H1 (cell line): ENCODE results near the gene FAM53B. TPM values are rescaled to one million over a fixed set of nuclear protein-coding genes. Genes with fewer than 3 reads are reported as not detected.

Experiments
- CTCF ChIA-PET: fragments of 300-600 bp; sonication (Branson Sonifier 250); formaldehyde crosslinking; loops from one replicate; lab custom pipeline; 2021; ENCODE audit not compliant: partially characterized antibody; lab: Charles Lee
- POLR2A ChIA-PET: fragments of 300-600 bp; sonication (Branson Sonifier 250); formaldehyde crosslinking; loops from one replicate; lab custom pipeline; 2021; ENCODE audit warnings: inconsistent platforms; ENCODE audit not compliant: partially characterized antibody; lab: Charles Lee
- DNase-seq, 2 experiments: peaks; one replicate each; pipeline versions ENCODE4 v3.0.0 to v3.0.0-alpha.2; 2010 to 2022; ENCODE audit warnings: low spot score in 2 of 2, low read depth in 1 of 2, mixed read lengths in 1 of 2
- FAIRE-seq: peaks from 2 replicates; lab custom pipeline; 2011; peaks lifted over from hg19 to GRCh38; lab: Jason Lieb, UNC
- H2AFZ ChIP-seq: 2 replicates; pipeline ENCODE4 v1.8.1; 2012; ENCODE audit warnings: low read length, inconsistent platforms
- H2AK5ac ChIP-seq: 2 replicates; pipeline ENCODE4 v1.6.1; 2013; ENCODE audit warnings: low read depth, low read length
- H2BK120ac ChIP-seq: replicated peaks from 2 replicates; pipeline ENCODE3; 2013; ENCODE audit warnings: low read depth, low read length, inconsistent platforms
- H2BK12ac ChIP-seq: 2 replicates; pipeline ENCODE4 v1.6.1; 2013; ENCODE audit warnings: low read depth, low read length
- H2BK15ac ChIP-seq: 2 replicates; pipeline ENCODE4 v1.6.1; 2013; ENCODE audit warnings: low read length
- H2BK20ac ChIP-seq: 2 replicates; pipeline ENCODE4 v1.6.1; 2013; ENCODE audit warnings: low read length
- H2BK5ac ChIP-seq: 2 replicates; pipeline ENCODE4 v1.6.1; 2013; ENCODE audit warnings: low read depth, low read length
- H3K14ac ChIP-seq: 2 replicates; pipeline ENCODE4 v1.6.1; 2013; ENCODE audit warnings: inconsistent platforms; ENCODE audit not compliant: insufficient read length
- H3K18ac ChIP-seq: 2 replicates; pipeline ENCODE4 v1.6.1; 2013; ENCODE audit warnings: low read length; ENCODE audit errors: extremely low read depth
- H3K23ac ChIP-seq: 2 replicates; pipeline ENCODE4 v1.6.1; 2013; ENCODE audit warnings: inconsistent platforms; ENCODE audit not compliant: insufficient read length
- H3K23me2 ChIP-seq: 2 replicates; pipeline ENCODE4 v1.6.1; 2013; ENCODE audit warnings: low read depth, low read length
- H3K27ac ChIP-seq: 2 replicates; pipeline ENCODE4 v1.6.1; 2011; ENCODE audit warnings: low read depth, low read length, inconsistent platforms
- H3K27me3 ChIP-seq, 4 experiments: replicated peaks in 1 of 4; 1 replicate in 1 of 4; 2 replicates in 3 of 4; pipeline versions ENCODE4 v1.6.1 to v1.8.1; 2011 to 2013; ENCODE audit warnings: low read length in 3 of 4, mild to moderate bottlenecking in 3 of 4, inconsistent platforms in 2 of 4, mixed read lengths in 2 of 4, moderate library complexity in 1 of 4; ENCODE audit not compliant: control insufficient read depth in 3 of 4, insufficient read depth in 3 of 4; ENCODE audit errors: extremely low read depth in 1 of 4
- H3K36me3 ChIP-seq, 4 experiments: 2 replicates each; pipeline versions ENCODE4 v1.6.1 to v1.8.1; 2011 to 2013; ENCODE audit warnings: mild to moderate bottlenecking in 4 of 4, low read length in 3 of 4, moderate library complexity in 2 of 4, control low read depth in 1 of 4, inconsistent platforms in 1 of 4; ENCODE audit not compliant: insufficient read depth in 4 of 4, control insufficient read depth in 2 of 4
- H3K4ac ChIP-seq: replicated peaks from 2 replicates; pipeline ENCODE3; 2013; ENCODE audit warnings: low read length, low read depth, mixed read lengths, inconsistent platforms; ENCODE audit not compliant: insufficient read length
- H3K4me1 ChIP-seq, 4 experiments: replicated peaks in 1 of 4; 1 replicate in 1 of 4; 2 replicates in 3 of 4; pipeline versions ENCODE4 v1.6.1 to v1.8.1; 2011 to 2013; ENCODE audit warnings: low read length in 3 of 4, inconsistent platforms in 2 of 4, mixed read lengths in 1 of 4; ENCODE audit not compliant: insufficient read depth in 4 of 4, control insufficient read depth in 3 of 4
- H3K4me2 ChIP-seq, 2 experiments: 2 replicates each; pipeline versions ENCODE4 v1.6.1 to v1.8.1; 2011 to 2013; ENCODE audit warnings: low read depth in 2 of 2, low read length in 2 of 2, control low read depth in 1 of 2, inconsistent platforms in 1 of 2, mild to moderate bottlenecking in 1 of 2; ENCODE audit not compliant: insufficient read depth in 1 of 2
- H3K4me3 ChIP-seq, 4 experiments: fragments of 200-600, 300-600 bp in 1 of 4; sonication (generic), shearing (Covaris generic), sonication (Bioruptor Twin) in 1 of 4; 2 replicates each; pipeline versions ENCODE4 v1.5.1 to v1.8.1; 2011 to 2016; ENCODE audit warnings: low read length in 4 of 4, low read depth in 3 of 4, control low read depth in 2 of 4, inconsistent platforms in 2 of 4, mild to moderate bottlenecking in 2 of 4, mixed read lengths in 1 of 4, moderate library complexity in 1 of 4; ENCODE audit not compliant: insufficient read depth in 2 of 4; ENCODE audit errors: extremely low read depth in 1 of 4
- H3K56ac ChIP-seq: replicated peaks from 2 replicates; pipeline ENCODE3; 2013; ENCODE audit warnings: low read depth, mild to moderate bottlenecking, mixed read lengths, low read length, inconsistent platforms; ENCODE audit not compliant: insufficient read length
- H3K79me1 ChIP-seq: 2 replicates; pipeline ENCODE4 v1.6.1; 2013; ENCODE audit warnings: low read depth, low read length, control low read depth
- H3K79me2 ChIP-seq, 2 experiments: 2 replicates each; pipeline versions ENCODE4 v1.6.1 to v1.8.1; 2012 to 2013; ENCODE audit warnings: low read length in 2 of 2, mild to moderate bottlenecking in 2 of 2, inconsistent platforms in 1 of 2; ENCODE audit not compliant: insufficient read depth in 2 of 2, control insufficient read depth in 1 of 2
- H3K9ac ChIP-seq, 4 experiments: replicated peaks in 1 of 4; 1 replicate in 1 of 4; 2 replicates in 3 of 4; pipeline versions ENCODE4 v1.6.1 to v1.8.1; 2011 to 2013; ENCODE audit warnings: low read depth in 3 of 4, low read length in 3 of 4, control low read depth in 2 of 4, mild to moderate bottlenecking in 2 of 4, moderate library complexity in 2 of 4, inconsistent platforms in 1 of 4; ENCODE audit errors: extremely low read depth in 1 of 4
- H3K9me3 ChIP-seq, 2 experiments: 2 replicates each; pipeline versions ENCODE4 v1.6.1 to v1.8.1; 2012 to 2013; ENCODE audit warnings: mild to moderate bottlenecking in 2 of 2, moderate library complexity in 2 of 2, control low read depth in 1 of 2, inconsistent platforms in 1 of 2, low read depth in 1 of 2, low read length in 1 of 2, mixed read lengths in 1 of 2; ENCODE audit not compliant: insufficient read depth in 2 of 2
- H4K20me1 ChIP-seq, 2 experiments: replicated peaks in 1 of 2; 2 replicates each; pipeline versions ENCODE3 to v1.8.1; 2011 to 2013; ENCODE audit warnings: inconsistent platforms in 2 of 2, low read length in 2 of 2, mild to moderate bottlenecking in 1 of 2; ENCODE audit not compliant: insufficient read depth in 2 of 2, control insufficient read depth in 1 of 2
- H4K5ac ChIP-seq: 2 replicates; pipeline ENCODE4 v1.6.1; 2013; ENCODE audit warnings: low read length, low read depth, mixed read lengths, inconsistent platforms; ENCODE audit not compliant: insufficient read length
- H4K8ac ChIP-seq: 2 replicates; pipeline ENCODE4 v1.8.0; 2013; ENCODE audit warnings: mild to moderate bottlenecking, moderate library complexity, low read length, inconsistent platforms; ENCODE audit not compliant: insufficient read depth; ENCODE audit errors: extremely low read depth
- H4K91ac ChIP-seq: replicated peaks from 2 replicates; pipeline ENCODE3; 2013; ENCODE audit warnings: low read length, mixed read lengths, inconsistent platforms; ENCODE audit not compliant: insufficient read length
- CBX5 ChIP-seq: fragments of 300-800, 300-1000 bp; sonication (generic); IDR thresholded peaks from 2 replicates; pipeline ENCODE4 v1.7.1; 2016; ENCODE audit warnings: antibody characterized with exemption, low read length, low read depth
- CBX8 ChIP-seq: fragments of 300-800, 300-1000 bp; sonication (generic); IDR thresholded peaks from 2 replicates; pipeline ENCODE4 v1.7.1; 2016; ENCODE audit warnings: low read depth, low read length, borderline replicate concordance
- CHD1 ChIP-seq: IDR thresholded peaks from 2 replicates; pipeline ENCODE4 v1.6.1; 2012; ENCODE audit warnings: low read depth, low read length, improper control_type of control experiment
- HDAC6 ChIP-seq: IDR thresholded peaks from one replicate; pipeline ENCODE4 v1.7.1; 2012; ENCODE audit warnings: low read depth, mild to moderate bottlenecking, inconsistent platforms, low read length, moderate library complexity
- KDM5A ChIP-seq: fragments of 200-600 bp; IDR thresholded peaks from 2 replicates; pipeline ENCODE4 v1.7.1; 2012; ENCODE audit warnings: mild to moderate bottlenecking, low read length, inconsistent platforms, mixed read lengths
- POLR2A ChIP-seq, 2 experiments: IDR thresholded peaks; 1 replicate in 1 of 2; 2 replicates in 1 of 2; pipeline ENCODE4 v1.6.1; 2011; ENCODE audit warnings: low read depth in 2 of 2, low read length in 2 of 2, mild to moderate bottlenecking in 2 of 2; ENCODE audit errors: control extremely low read depth in 1 of 2
- RAD21 ChIP-seq, 2 experiments: IDR thresholded peaks in 1 of 2; conservative IDR thresholded peaks in 1 of 2; 2 replicates each; pipeline ENCODE4 v1.6.1; 2011; ENCODE audit warnings: low read depth in 2 of 2, low read length in 2 of 2, improper control_type of control experiment in 1 of 2, inconsistent platforms in 1 of 2, mild to moderate bottlenecking in 1 of 2, moderate library complexity in 1 of 2
- SIX5 ChIP-seq: IDR thresholded peaks from 2 replicates; pipeline ENCODE4 v1.6.1; 2011; ENCODE audit warnings: mild to moderate bottlenecking, low read depth, low read length
- SP1 ChIP-seq: IDR thresholded peaks from 2 replicates; pipeline ENCODE4 v1.6.1; 2011; ENCODE audit warnings: low read depth, low read length
- TEAD4 ChIP-seq: IDR thresholded peaks from 2 replicates; pipeline ENCODE4 v1.6.1; 2012; ENCODE audit warnings: low read depth, low read length, inconsistent platforms, mixed read lengths
- WGBS, 2 experiments: shearing (Covaris generic) in 1 of 2; methylation state at CpG; one replicate each; pipeline versions ENCODE4 v1.1.6 to v1.1.7; 2013 to 2015; ENCODE audit warnings: low lambda C conversion rate in 2 of 2, mixed read lengths in 2 of 2, inconsistent platforms in 1 of 2, low coverage in 1 of 2, missing lambda C conversion rate in 1 of 2; ENCODE audit not compliant: insufficient replicate concordance in 2 of 2, insufficient coverage in 1 of 2, insufficient read length in 1 of 2; ENCODE audit errors: extremely low coverage in 1 of 2, missing lambda C conversion rate in 1 of 2; 5-methylcytosine and 5-hydroxymethylcytosine counted together
- polyA plus RNA-seq, 7 experiments: library from polyadenylated mRNA; depleted of rRNA in 3 of 7; stranded (reverse) in 5 of 7; unstranded in 2 of 7; fragments of >200 nt in 5 of 7; fragments of 200-250 nt in 2 of 7; gene quantifications; 1 replicate in 5 of 7; 2 replicates in 1 of 7; 4 replicates in 1 of 7; pipeline versions ENCODE4 v1.2.1 to v1.2.3, GENCODE V29; 2011 to 2013; ENCODE audit warnings: missing spikeins in 2 of 7, mixed read lengths in 2 of 7
- total RNA-seq: library from RNA; stranded (reverse); fragmentation: NEBNext Ultra II Directional; extraction: Animal tissue kit (Norgen Biotek cat#: 25700); gene quantifications from 2 replicates; pipeline ENCODE4 v1.2.1, GENCODE V29; 2021

The FAM53B gene
- total and polyA plus RNA-seq, 2 of the 8 experiments (the other 6 are each of a cell fraction or from before 2014, with no cell fraction given), result 5.3 to 14.4 TPM

GRCh38 chr10:124762281-124762680 lies 18.1 kb upstream of the FAM53B start:
- Histone ChIP-seq H3K4me3 (no peak overlapping the region), H2BK120ac (no peak overlapping the region), H3K79me2 (no peaks in the 10 kb centered on the region), H2BK20ac (no peak overlapping the region), H3K79me1 (no peaks in the 10 kb centered on the region), H4K91ac (no peak overlapping the region), H3K4me2 (no peak overlapping the region), H3K27me3 (no peaks in the 10 kb centered on the region), H4K20me1 (no peaks in the 10 kb centered on the region), H4K5ac (no peak overlapping the region), H2AK5ac (no peak overlapping the region), H3K14ac (no peak overlapping the region), H2BK15ac (no peak overlapping the region), H2BK5ac (no peak overlapping the region), H3K23ac (no peak overlapping the region), H3K56ac (no peak overlapping the region), H4K8ac (no peak overlapping the region), H3K36me3 (peaks cover 2 to 47% (median 12%) of the 10 kb centered on the region in 4 experiments; a peak in 4 of 8 replicates), H3K27ac (no peak overlapping the region), H2AFZ (no peak overlapping the region), H3K23me2 (no peaks in the 10 kb centered on the region), H3K9me3 (no peaks in the 10 kb centered on the region), H3K4ac (no peak overlapping the region), H3K9ac (no peak overlapping the region), H3K18ac (no peak overlapping the region), H3K4me1 (no peaks in the 10 kb centered on the region; a peak in 1 of 7 replicates), H2BK12ac (no peak overlapping the region)
- no peak for FAIRE-seq
- no peak for DNase-seq
- CTCF ChIA-PET, result interaction anchor here (1.7 kb wide), 1 partner anchor 65 kb away, joined by 3 read pairs; no protein-coding TSS in a partner anchor
- POLR2A ChIA-PET, result no interaction called here
- 90% methylated on average over 5 of the region's 5 CpGs; no CpG with 5 or more reads in 1 of the 2 experiments for WGBS, 2 experiments
- TF ChIP-seq CBX5, result no peak
- TF ChIP-seq TEAD4, result no peak
- no peak for TF ChIP-seq RAD21 (IDR thresholded peaks at IDR 0.05 in 1 of 2, conservative IDR thresholded peaks at IDR 0.05 in 1 of 2; ENCODE audit: low read depth in 2 of 2, low read length in 2 of 2)
- TF ChIP-seq CBX8, result no peak
- no peak for TF ChIP-seq SP1
- TF ChIP-seq HDAC6, result no peak
- no peak for TF ChIP-seq KDM5A
- TF ChIP-seq SIX5, result no peak
- no peak for TF ChIP-seq POLR2A (IDR thresholded peaks at IDR 0.05; ENCODE audit: control extremely low read depth in 1 of 2, low read depth in 2 of 2, low read length in 2 of 2)
- TF ChIP-seq CHD1, result no peak
